GM12878 (cell line): ENCODE measurements around the gene SPAG17.

Experiments used
- CREB1 ChIP-seq: IDR thresholded peaks from 2 replicates; pipeline ENCODE4 v1.6.1; 2012; ENCODE audit warnings: low read depth, mild to moderate bottlenecking, inconsistent platforms
- CTCF ChIP-seq, 3 experiments: IDR thresholded peaks in 2 of 3; conservative IDR thresholded peaks in 1 of 3; 2 replicates each; pipeline ENCODE4 v1.5.1; 2011; ENCODE audit warnings: low read depth in 3 of 3, low read length in 3 of 3, mild to moderate bottlenecking in 3 of 3, control low read depth in 2 of 3, moderate library complexity in 2 of 3, inconsistent platforms in 1 of 3, mixed read lengths in 1 of 3; ENCODE audit not compliant: control insufficient read depth in 2 of 3, insufficient read depth in 1 of 3; ENCODE audit errors: extremely low read depth in 1 of 3
- EP300 ChIP-seq, 2 experiments: fragments of 150-350 bp in 1 of 2; IDR thresholded peaks; 2 replicates each; pipeline ENCODE4 v1.6.1; 2011 to 2012; ENCODE audit warnings: low read depth in 2 of 2, low read length in 2 of 2, borderline replicate concordance in 1 of 2, improper control_type of control experiment in 1 of 2, inconsistent platforms in 1 of 2; ENCODE audit not compliant: control insufficient read depth in 1 of 2
- JUND ChIP-seq: IDR thresholded peaks from 2 replicates; pipeline ENCODE4 v1.6.1; 2012; ENCODE audit warnings: low read depth, mild to moderate bottlenecking, low read length, improper control_type of control experiment, moderate library complexity
- MXI1 ChIP-seq: fragments of 150-350 bp; IDR thresholded peaks from 2 replicates; pipeline ENCODE4 v1.6.1; 2011; ENCODE audit warnings: low read depth, mild to moderate bottlenecking, inconsistent platforms, low read length, improper control_type of control experiment
- NBN ChIP-seq: fragments of 450-650 bp; IDR thresholded peaks from 2 replicates; pipeline ENCODE4 v1.6.1; 2016
- POLR2A ChIP-seq: IDR thresholded peaks from 2 replicates; pipeline ENCODE4 v1.6.1; 2011; ENCODE audit warnings: low read depth, mild to moderate bottlenecking, low read length
- RAD51 ChIP-seq: fragments of 450-650 bp; IDR thresholded peaks from 2 replicates; pipeline ENCODE4 v1.6.1; 2016; ENCODE audit warnings: moderate library complexity, mild to moderate bottlenecking, inconsistent platforms
- SMAD1 ChIP-seq: fragments of 450-650 bp; IDR thresholded peaks from 2 replicates; pipeline ENCODE4 v1.6.1; 2018; ENCODE audit warnings: mild to moderate bottlenecking, low read depth; ENCODE audit not compliant: partially characterized antibody
- SMC3 ChIP-seq: IDR thresholded peaks from 2 replicates; pipeline ENCODE4 v1.6.1; 2011; ENCODE audit warnings: low read length, improper control_type of control experiment, borderline replicate concordance
- YY1 ChIP-seq: IDR thresholded peaks from 2 replicates; pipeline ENCODE4 v1.6.1; 2011; ENCODE audit warnings: low read depth, mild to moderate bottlenecking, low read length
- ZBTB4 ChIP-seq: fragments of 450-650 bp; formaldehyde crosslinking; IDR thresholded peaks from 2 replicates; pipeline ENCODE4 v1.4.0; 2022; ENCODE audit warnings: mild to moderate bottlenecking, moderate library complexity
- ZBTB40 ChIP-seq: fragments of 450-650 bp; IDR thresholded peaks from 2 replicates; pipeline ENCODE4 v1.6.1; 2016; ENCODE audit warnings: mild to moderate bottlenecking, moderate library complexity, borderline replicate concordance

- TF ChIP-seq EP300 (IDR thresholded peaks at IDR 0.05; ENCODE audit: borderline replicate concordance in 1 of 2, control insufficient read depth in 1 of 2, low read depth in 2 of 2, low read length in 2 of 2) (no peak), CTCF (IDR thresholded peaks at IDR 0.05 in 2 of 3, conservative IDR thresholded peaks at IDR 0.05 in 1 of 3; ENCODE audit: control insufficient read depth in 2 of 3, extremely low read depth in 1 of 3, insufficient read depth in 1 of 3, low read depth in 3 of 3, low read length in 3 of 3) (no peak), JUND (no peak), NBN (no peak), SMC3 (no peak), MXI1 (no peak), CREB1 (no peak), ZBTB4 (no peak), SMAD1 (no peak), POLR2A (no peak), RAD51 (no peak), YY1 (no peak), ZBTB40 (no peak)
Measured at GRCh38 chr1:118113261-118113660, 71.8 kb downstream of the SPAG17 start.
